CD14-positive monocyte (primary cell): ENCODE measurements around the gene MPZL3. TPM values are rescaled to one million over a fixed set of nuclear protein-coding genes. Genes with fewer than 3 reads are reported as not detected.
"Not testable (repeated sequence)": the region's sequence is repeated elsewhere in the genome, so short reads cannot be mapped to it uniquely, and the experiment has no call there.

ENCODE experiments used
- DNase-seq, 3 donors: peaks; one replicate each; pipeline ENCODE4 v3.0.0-alpha.2; 2011 to 2022
- H2AFZ ChIP-seq: 2 replicates; pipeline ENCODE4 v1.6.0; 2012; ENCODE audit warnings: mild to moderate bottlenecking, low read depth, low read length, inconsistent platforms; ENCODE audit not compliant: insufficient read depth, poor library complexity, severe bottlenecking
- H3K27ac ChIP-seq, 2 donors: 1 replicate in 1 of 2; 2 replicates in 1 of 2; pipeline ENCODE4 v1.5.1; 2012 to 2013; ENCODE audit warnings: low read length in 2 of 2, control low read depth in 1 of 2, inconsistent platforms in 1 of 2, low read depth in 1 of 2, mild to moderate bottlenecking in 1 of 2
- H3K27me3 ChIP-seq, 2 donors: one replicate each; pipeline versions ENCODE4 v1.6.0 to v1.6.1; 2011 to 2013; ENCODE audit warnings: low read length in 2 of 2; ENCODE audit not compliant: control insufficient read depth in 2 of 2, insufficient read depth in 2 of 2
- H3K36me3 ChIP-seq, 2 donors: replicated peaks in 1 of 2; 1 replicate in 1 of 2; 2 replicates in 1 of 2; pipeline versions ENCODE4 v1.5.1 to v1.6.1; 2012 to 2013; ENCODE audit warnings: low read length in 2 of 2, control low read depth in 1 of 2, inconsistent platforms in 1 of 2, mild to moderate bottlenecking in 1 of 2; ENCODE audit not compliant: insufficient read depth in 2 of 2, control insufficient read depth in 1 of 2
- H3K4me1 ChIP-seq, 2 donors: 1 replicate in 1 of 2; 2 replicates in 1 of 2; pipeline versions ENCODE4 v1.5.1 to v1.6.1; 2012 to 2013; ENCODE audit warnings: low read length in 2 of 2, control low read depth in 1 of 2, inconsistent platforms in 1 of 2, mild to moderate bottlenecking in 1 of 2, moderate library complexity in 1 of 2; ENCODE audit not compliant: insufficient read depth in 2 of 2, control insufficient read depth in 1 of 2
- H3K4me2 ChIP-seq: replicated peaks from 2 replicates; pipeline ENCODE3; 2012; ENCODE audit warnings: low read length, moderate library complexity, mild to moderate bottlenecking; ENCODE audit not compliant: poor library complexity, severe bottlenecking; ENCODE audit errors: extremely low read depth
- H3K4me3 ChIP-seq, 3 experiments: fragments of 200-600 bp in 1 of 3; sonication (generic) in 1 of 3; replicated peaks in 1 of 3; 1 replicate in 2 of 3; 2 replicates in 1 of 3; pipeline ENCODE4 v1.5.1; 2011 to 2013; ENCODE audit warnings: low read length in 3 of 3, mild to moderate bottlenecking in 3 of 3, control low read depth in 2 of 3, low read depth in 2 of 3, inconsistent platforms in 1 of 3, moderate library complexity in 1 of 3
- H3K79me2 ChIP-seq: 2 replicates; pipeline ENCODE4 v1.6.0; 2012; ENCODE audit warnings: mild to moderate bottlenecking, control low read depth, inconsistent platforms, low read length, moderate library complexity; ENCODE audit not compliant: insufficient read depth
- H3K9ac ChIP-seq: 2 replicates; pipeline ENCODE4 v1.6.0; 2017; ENCODE audit warnings: low read length, mild to moderate bottlenecking; ENCODE audit not compliant: insufficient read depth, poor library complexity, severe bottlenecking
- H3K9me3 ChIP-seq, 2 donors: replicated peaks in 1 of 2; 1 replicate in 1 of 2; 2 replicates in 1 of 2; pipeline versions ENCODE4 v1.5.1 to v1.6.1; 2012 to 2013; ENCODE audit warnings: low read length in 2 of 2, control low read depth in 1 of 2; ENCODE audit not compliant: control insufficient read depth in 1 of 2, insufficient read depth in 1 of 2
- H4K20me1 ChIP-seq: 2 replicates; pipeline ENCODE4 v1.6.0; 2012; ENCODE audit warnings: mild to moderate bottlenecking, low read length, control low read depth, moderate library complexity; ENCODE audit not compliant: insufficient read depth
- H3K27ac Mint-ChIP-seq, 7 donors: one replicate each; pipeline ENCODE4 v1.8.0; 2020; ENCODE audit warnings: mild to moderate bottlenecking in 7 of 7, mixed read lengths in 7 of 7, moderate library complexity in 6 of 7, inconsistent platforms in 2 of 7
- H3K27me3 Mint-ChIP-seq, 3 donors: one replicate each; pipeline ENCODE4 v1.8.0; 2021 to 2022; ENCODE audit warnings: low read depth in 3 of 3, mild to moderate bottlenecking in 3 of 3, mixed read lengths in 3 of 3, moderate library complexity in 3 of 3, inconsistent platforms in 1 of 3
- H3K36me3 Mint-ChIP-seq, 2 donors: one replicate each; pipeline ENCODE4 v1.8.0; 2020; ENCODE audit warnings: mixed read lengths in 2 of 2, inconsistent platforms in 1 of 2, mild to moderate bottlenecking in 1 of 2
- H3K4me1 Mint-ChIP-seq: one replicate; pipeline ENCODE4 v1.8.0; 2020; ENCODE audit warnings: mild to moderate bottlenecking, mixed read lengths
- H3K4me3 Mint-ChIP-seq, 2 donors: one replicate each; pipeline ENCODE4 v1.8.0; 2020; ENCODE audit warnings: mild to moderate bottlenecking in 2 of 2, mixed read lengths in 2 of 2, moderate library complexity in 1 of 2
- H3K9me3 Mint-ChIP-seq, 7 donors: one replicate each; pipeline ENCODE4 v1.8.0; 2020 to 2022; ENCODE audit warnings: mixed read lengths in 7 of 7, mild to moderate bottlenecking in 6 of 7, moderate library complexity in 6 of 7, inconsistent platforms in 2 of 7
- CTCF ChIP-seq: fragments of 200-600 bp; IDR thresholded peaks from one replicate; pipeline ENCODE4 v1.8.0; 2022; ENCODE audit warnings: antibody characterized with exemption, mild to moderate bottlenecking
- WGBS: methylation state at CpG from one replicate; pipeline ENCODE4 v1.1.5; 2013; ENCODE audit warnings: missing lambda C conversion rate; ENCODE audit not compliant: insufficient coverage; 5-methylcytosine and 5-hydroxymethylcytosine counted together
- intact Hi-C, 2 donors: fragments of 100-400 bp; cut with micrococcal nuclease; formaldehyde crosslinking; loops; one replicate each; pipeline versions ENCODE4 v1.15.0 to v1.15.1; 2023
- polyA plus RNA-seq, 3 donors: library from polyadenylated mRNA; depleted of rRNA in 1 of 3; unstranded in 2 of 3; stranded (reverse) in 1 of 3; fragments of 300-500 nt in 2 of 3; fragments of >200 nt in 1 of 3; fragmentation: Illumina TruSeq in 2 of 3; gene quantifications; 1 replicate in 2 of 3; 2 replicates in 1 of 3; pipeline ENCODE4 v1.2.3, GENCODE V29; 2012 to 2021

The MPZL3 gene
- polyA plus RNA-seq, 3 donors: 4.2 to 8.5 (median 8.0) TPM

DNA sequence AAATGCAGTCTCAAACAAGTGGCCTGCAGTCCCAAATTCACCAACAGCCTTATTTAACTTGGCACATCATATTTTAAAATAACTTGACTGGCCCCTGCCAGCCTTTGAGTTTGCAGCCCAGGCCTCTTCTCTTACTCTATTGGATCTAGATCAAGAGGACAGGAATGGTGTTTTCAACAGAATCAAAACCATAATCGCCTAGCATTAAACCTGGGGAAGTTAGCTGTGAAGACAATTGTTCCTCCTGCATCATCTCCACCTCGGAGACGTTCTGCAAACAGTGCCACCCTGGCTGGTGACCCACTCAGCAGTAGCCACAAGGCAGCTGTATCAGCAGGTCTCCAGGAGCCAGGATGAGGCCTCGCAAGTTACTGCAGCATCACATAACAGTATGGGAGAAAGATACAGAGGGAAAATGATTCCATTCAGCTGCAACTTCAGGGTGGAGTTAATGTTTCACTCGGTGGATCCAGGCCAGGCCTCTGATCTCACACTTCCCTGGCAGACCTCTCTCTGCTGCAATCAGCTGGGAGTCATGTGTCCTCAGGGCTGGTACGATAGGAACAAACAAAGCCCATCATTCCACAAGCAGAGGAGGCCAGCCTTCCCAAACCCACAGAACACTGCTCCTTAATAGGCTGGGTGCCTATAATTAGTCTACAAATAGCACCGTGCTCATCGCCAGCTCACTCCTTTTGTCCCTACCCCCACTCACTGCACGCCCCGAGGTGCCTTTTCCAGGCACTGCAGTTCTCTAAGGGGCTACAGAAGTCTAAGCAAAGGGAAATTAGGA lies 57.1 kb downstream of the MPZL3 start:
- DNase-seq: no peak
- H4K20me1 ChIP-seq: peaks cover 47% of the 10 kb centered on the region
- no peak overlapping the region for H3K9ac ChIP-seq
- no peaks in the 10 kb centered on the region for H3K79me2 ChIP-seq
- peaks cover 8 to 12% of the 10 kb centered on the region in 2 donors for H3K4me1 ChIP-seq
- no peak for TF ChIP-seq CTCF
- Mint-ChIP-seq H3K27me3 (no peaks in the 10 kb centered on the region), H3K9me3 (peaks cover 13 to 30% (median 19%) of the 10 kb centered on the region in 7 donors), H3K4me1 (peaks cover 18% of the 10 kb centered on the region), H3K36me3 (peaks cover 68 to 81% of the 10 kb centered on the region in 2 donors), H3K4me3 (no peak overlapping the region), H3K27ac (peak overlapping the region in 2 of 7 donors; percentile 66 to 72)
- no peak overlapping the region for H3K27ac ChIP-seq
- no peak overlapping the region for H2AFZ ChIP-seq
- WGBS: 70% methylated on average over 3 of the region's 10 CpGs
- no peak overlapping the region for H3K4me2 ChIP-seq
- H3K27me3 ChIP-seq: no peaks in the 10 kb centered on the region
- intact Hi-C loops: loop anchor here in 1 of 2 donors (5.0 kb wide), 2 partner anchors 97 to 157 kb away; no protein-coding TSS in a partner anchor
- H3K9me3 ChIP-seq: peaks cover 5 to 8% of the 10 kb centered on the region in 2 donors
- H3K4me3 ChIP-seq: no peak overlapping the region
- peaks cover 67 to 74% of the 10 kb centered on the region in 2 donors for H3K36me3 ChIP-seq

- Histone ChIP-seq H3K27ac (no peak overlapping the region), H3K4me1 (peaks cover 5 to 8% of the 10 kb centered on the region in 2 donors), H3K9me3 (peaks cover 5 to 8% of the 10 kb centered on the region in 2 donors), H3K36me3 (peaks cover 60 to 65% of the 10 kb centered on the region in 2 donors), H3K27me3 (no peaks in the 10 kb centered on the region), H2AFZ (no peak overlapping the region), H3K79me2 (no peaks in the 10 kb centered on the region), H4K20me1 (peaks cover 43% of the 10 kb centered on the region), H3K9ac (no peak overlapping the region), H3K4me2 (no peak overlapping the region), H3K4me3 (no peak overlapping the region)
- peak overlapping the region in 1 of 7 donors; percentile 63 for H3K27ac Mint-ChIP-seq
- 100% methylated on average over 2 of the region's 6 CpGs for WGBS
- H3K4me3 Mint-ChIP-seq: no peak overlapping the region
- no peaks in the 10 kb centered on the region for H3K27me3 Mint-ChIP-seq
- H3K9me3 Mint-ChIP-seq: peaks cover 13 to 30% (median 19%) of the 10 kb centered on the region in 7 donors
- peaks cover 63 to 77% of the 10 kb centered on the region in 2 donors for H3K36me3 Mint-ChIP-seq
- peaks cover 11% of the 10 kb centered on the region for H3K4me1 Mint-ChIP-seq
- no peak for DNase-seq
- intact Hi-C loops: no loop called here
- no peak for TF ChIP-seq CTCF
These were observed 58.1 kb downstream of the MPZL3 start for GRCh38 chr11:118193910-118194566.

GRCh38 chr11:118192817-118193216 lies 59.3 kb downstream of the MPZL3 start:
- DNase-seq, H3K4me2 ChIP-seq, H2AFZ ChIP-seq, H3K27me3 Mint-ChIP-seq, H3K4me3 ChIP-seq, H3K9me3 ChIP-seq, H3K4me1 Mint-ChIP-seq, intact Hi-C loops, H3K27ac Mint-ChIP-seq, H3K4me1 ChIP-seq, H3K27ac ChIP-seq, H3K27me3 ChIP-seq, H3K9ac ChIP-seq, H3K79me2 ChIP-seq, H3K4me3 Mint-ChIP-seq: not testable (repeated sequence)
- peaks cover 54 to 64% of the 10 kb centered on the region in 2 donors for H3K36me3 Mint-ChIP-seq
- Histone ChIP-seq H3K36me3 (peaks cover 51 to 54% of the 10 kb centered on the region in 2 donors), H4K20me1 (peaks cover 35% of the 10 kb centered on the region)
- 80% methylated on average over 1 of the region's 5 CpGs for WGBS
- H3K9me3 Mint-ChIP-seq: peaks cover 13 to 30% (median 19%) of the 10 kb centered on the region in 7 donors
